K562 (cell line): ENCODE data around the gene COL4A6. TPM values are rescaled to one million over a fixed set of nuclear protein-coding genes. Genes with fewer than 3 reads are reported as not detected.

Experiments used
- ARID1B ChIP-seq: fragments of 450-650 bp; IDR thresholded peaks from 2 replicates; pipeline ENCODE4 v1.6.1; 2016; ENCODE audit warnings: antibody characterized with exemption, mild to moderate bottlenecking, inconsistent platforms
- CBX8 ChIP-seq: fragments of 200-600 bp; sonication (generic); IDR thresholded peaks from 2 replicates; pipeline ENCODE4 v1.6.1; 2012; ENCODE audit warnings: borderline replicate concordance, mixed run types, low read depth, mild to moderate bottlenecking, moderate library complexity, mixed read lengths, low read length, control low read depth, inconsistent platforms; ENCODE audit not compliant: poor library complexity, severe bottlenecking; ENCODE audit errors: extremely low read depth
- ILF3 ChIP-seq: fragments of 450-650 bp; IDR thresholded peaks from 2 replicates; pipeline ENCODE4 v1.6.1; 2018; ENCODE audit warnings: antibody characterized with exemption, mild to moderate bottlenecking, moderate library complexity, borderline replicate concordance
- MLLT1 ChIP-seq, 2 experiments: fragments of 450-650 bp; IDR thresholded peaks; 2 replicates each; pipeline ENCODE4 v1.6.1; 2016
- PRPF4 ChIP-seq: fragments of 200-400 bp; formaldehyde crosslinking; IDR thresholded peaks from one replicate; pipeline ENCODE4 v1.6.1; 2017; ENCODE audit warnings: low read length, low read depth, mild to moderate bottlenecking; ENCODE audit not compliant: insufficient read depth, poor library complexity, severe bottlenecking
- PTTG1 ChIP-seq: fragments of 450-650 bp; IDR thresholded peaks from 2 replicates; pipeline ENCODE4 v1.6.1; 2016; ENCODE audit warnings: low read depth, mild to moderate bottlenecking, missing genetic modification characterization, missing compliant biosample characterization
- RBFOX2 ChIP-seq: fragments of 200-400 bp; formaldehyde crosslinking; IDR thresholded peaks from 2 replicates; pipeline ENCODE4 v1.6.1; 2017; ENCODE audit warnings: low read depth, mild to moderate bottlenecking, low read length, moderate library complexity
- SMARCA5 ChIP-seq: fragments of 450-650 bp; IDR thresholded peaks from 2 replicates; pipeline ENCODE4 v1.6.1; 2016
- TAF7 ChIP-seq: fragments of 450-650 bp; IDR thresholded peaks from 2 replicates; pipeline ENCODE4 v1.6.1; 2016; ENCODE audit warnings: missing genetic modification characterization, missing compliant biosample characterization
- TGIF2 ChIP-seq: sonication (generic); formaldehyde crosslinking; IDR thresholded peaks from 2 replicates; pipeline ENCODE4 v1.8.1; 2022; ENCODE audit warnings: mild to moderate bottlenecking, missing genetic modification reagents, moderate library complexity
- ZNF232 ChIP-seq: sonication (generic); formaldehyde crosslinking; IDR thresholded peaks from 2 replicates; pipeline ENCODE4 v1.8.0; 2022; ENCODE audit warnings: mild to moderate bottlenecking, missing genetic modification reagents
- ZNF785 ChIP-seq: fragments of 250-450 bp; sonication (Bioruptor Pico); IDR thresholded peaks from 2 replicates; pipeline ENCODE4 v1.4.0; 2020; ENCODE audit warnings: mild to moderate bottlenecking
- polyA plus RNA-seq, 8 experiments: library from polyadenylated mRNA; depleted of rRNA in 4 of 8; stranded (reverse) in 5 of 8; unstranded in 3 of 8; fragments of >200 nt; fragmentation: Nextera tagmentation in 2 of 8; fragmentation: Illumina TruSeq in 1 of 8; extraction: Ambion mirVana in 2 of 8; extraction: Trizol in 1 of 8; gene quantifications; 2 replicates each; pipeline versions ENCODE4 v1.2.1 to v1.2.3, GENCODE V29; 2011 to 2014; ENCODE audit warnings: inconsistent platforms in 1 of 8, missing spikeins in 1 of 8
- total RNA-seq, 7 experiments: library from RNA; depleted of rRNA in 6 of 7; stranded (reverse); fragments of >200 nt in 6 of 7; fragmentation: Illumina TruSeq in 2 of 7; extraction: Trizol in 2 of 7; gene quantifications; 2 replicates each; pipeline versions ENCODE4 v1.2.1 to v1.2.3, GENCODE V29; 2011 to 2021; ENCODE audit warnings: low replicate concordance in 1 of 7

COL4A6 gene
- total and polyA plus RNA-seq, 9 of the 15 experiments (the other 6 are each of a cell fraction or from before 2014, with no cell fraction given) = 0.02 to 0.05 TPM; not detected in 7

- TF ChIP-seq MLLT1 (IDR thresholded peaks at IDR 0.05) (no peak), PTTG1 (tag) (no peak), ZNF232 (CRISPR knock-in tag) (no peak), PRPF4 (no peak), TGIF2 (no peak), SMARCA5 (no peak), ARID1B (no peak), RBFOX2 (no peak), ZNF785 (CRISPR knock-in tag) (no peak), CBX8 (no peak), ILF3 (no peak), TAF7 (tag) (no peak)
These were observed 260.1 kb downstream of the COL4A6 start (continued) for GRCh38 chrX:108178143-108178498.
